ENCODE measurements around the gene RNF20. TPM values are rescaled to one million over a fixed set of nuclear protein-coding genes. Genes with fewer than 3 reads are reported as not detected.

Gene RNF20
- 33.2 TPM for total RNA-seq
- polyA plus RNA-seq = 28.6 TPM

DNA sequence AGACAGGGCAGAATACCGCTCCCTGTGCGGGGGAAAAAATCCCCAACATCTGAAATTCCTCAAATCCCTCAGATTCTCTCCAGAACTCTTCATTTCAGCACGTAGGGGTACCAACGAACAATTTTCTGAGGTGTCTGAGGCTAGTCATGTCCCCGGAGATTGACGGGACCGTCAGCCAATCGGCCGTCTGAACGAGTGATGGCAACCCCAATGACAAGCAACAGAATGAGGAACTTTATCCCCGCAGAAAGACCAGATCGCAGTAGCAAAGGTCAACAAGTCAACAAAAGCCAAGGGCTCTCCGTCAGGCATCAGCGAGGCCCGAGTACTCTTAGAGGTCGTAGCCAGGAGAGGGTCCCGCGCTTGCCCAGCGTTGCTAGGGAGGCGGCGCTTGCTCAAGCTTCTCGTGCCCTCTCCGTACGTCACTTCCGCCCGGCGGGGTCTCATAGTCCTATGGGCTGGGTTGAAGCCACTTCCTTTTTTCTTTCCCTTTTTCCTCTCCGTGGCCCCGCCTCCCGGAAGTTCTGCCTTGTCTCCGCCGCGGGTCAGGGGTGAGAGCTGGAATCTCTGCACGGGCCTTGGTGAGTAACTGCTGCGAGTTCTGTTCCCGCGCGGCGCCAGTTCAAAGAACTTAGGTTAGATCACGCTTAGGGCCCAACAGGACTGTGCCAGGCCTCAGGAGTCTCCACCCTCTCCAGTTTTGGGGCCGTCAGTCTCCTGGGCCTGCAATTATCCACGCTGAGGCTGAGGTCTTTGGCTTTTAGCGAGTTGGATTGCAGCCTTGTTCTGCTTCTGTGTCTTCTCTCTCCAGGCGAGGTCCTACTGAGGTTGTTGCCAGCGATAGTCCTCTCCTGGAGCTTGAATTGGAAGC is at the start of gene RNF20:
RNF20 (plus strand) TSS at position 520 of the 871 bp plus-strand sequence. CDS start 1,571 bp downstream, outside the sequence.
- peak within 1 kb of the TSS; percentile 80 for H3K27ac ChIP-seq (ENCODE audit: low read depth)
- peak; percentile 99 for DNase-seq (ENCODE audit: extremely low spot score)
- H3K4me3 ChIP-seq (ENCODE audit: low read depth, low read length) = peak within 1 kb of the TSS; percentile 64
- under 1% methylated on average over 45 of the region's 45 CpGs for WGBS
- H3K36me3 ChIP-seq (ENCODE audit: insufficient read depth) = no peaks in the 10 kb centered on the region
- no peaks in the 10 kb centered on the region for H3K4me1 ChIP-seq (ENCODE audit: insufficient read depth)

DNA sequence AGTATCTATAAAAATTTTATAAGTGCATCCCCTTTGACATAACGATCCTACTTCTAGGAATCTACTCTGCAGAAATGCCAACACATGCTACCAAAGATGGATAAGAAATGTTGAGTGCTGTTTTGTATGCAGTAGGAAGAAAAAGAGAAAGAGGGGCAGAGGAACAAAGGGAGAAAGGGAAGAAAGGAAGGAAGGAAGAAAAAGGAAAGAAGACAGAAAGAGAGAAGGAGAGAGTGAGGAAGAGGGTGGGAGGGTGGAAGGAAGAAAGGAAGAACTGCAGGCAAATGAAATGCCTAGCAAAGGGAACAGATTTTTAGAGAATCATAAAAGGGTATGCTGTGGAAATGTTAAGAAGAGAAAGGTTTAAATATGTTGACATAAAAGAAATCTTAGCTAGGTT is 49.6 kb upstream of the RNF20 start:
- Histone ChIP-seq H3K36me3 (ENCODE audit: insufficient read depth) (no peaks in the 10 kb centered on the region), H3K4me3 (ENCODE audit: low read depth, low read length) (no peak overlapping the region), H3K4me1 (ENCODE audit: insufficient read depth) (no peaks in the 10 kb centered on the region), H3K27ac (ENCODE audit: low read depth) (no peak overlapping the region)
- no peak for DNase-seq (ENCODE audit: extremely low spot score)
- WGBS = 59% methylated on average over 1 of the region's 1 CpG

GRCh38 chr9:101485924-101486692 is 47.5 kb upstream of the RNF20 start:
- Histone ChIP-seq H3K4me1 (ENCODE audit: insufficient read depth) (no peaks in the 10 kb centered on the region), H3K27ac (ENCODE audit: low read depth) (peak overlapping the region; percentile 76), H3K4me3 (ENCODE audit: low read depth, low read length) (peak overlapping the region; percentile 53), H3K36me3 (ENCODE audit: insufficient read depth) (no peaks in the 10 kb centered on the region)
- DNase-seq (ENCODE audit: extremely low spot score) = no peak
- 4% methylated on average over 61 of the region's 61 CpGs for WGBS

GRCh38 chr9:101486693-101487442 is 46.8 kb upstream of the RNF20 start:
- DNase-seq (ENCODE audit: extremely low spot score) = no peak
- 1% methylated on average over 53 of the region's 53 CpGs for WGBS

DNA sequence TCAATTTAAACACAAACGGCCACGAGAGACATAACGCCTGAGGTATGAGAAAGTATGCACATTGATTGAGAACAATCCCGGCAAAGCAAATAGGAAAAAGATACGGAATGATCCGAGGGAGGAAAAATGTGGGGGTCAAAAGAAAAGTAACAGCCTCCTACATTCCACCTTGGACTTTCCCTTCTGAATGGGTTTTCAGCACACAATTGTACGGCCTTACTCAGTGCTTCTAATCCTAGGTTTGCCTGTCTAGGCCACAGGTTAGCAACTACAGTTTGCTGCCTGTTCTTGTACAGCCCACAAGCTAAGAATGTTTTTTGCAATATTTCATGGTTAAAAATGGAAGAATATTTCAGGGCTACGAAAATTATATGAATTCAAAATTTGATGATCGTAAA is 46.2 kb upstream of the RNF20 start:
- 49% methylated on average over 9 of the region's 9 CpGs for WGBS
- Histone ChIP-seq H3K27ac (ENCODE audit: low read depth) (no peak overlapping the region), H3K4me1 (ENCODE audit: insufficient read depth) (no peaks in the 10 kb centered on the region), H3K4me3 (ENCODE audit: low read depth, low read length) (peak overlapping the region; percentile 53), H3K36me3 (ENCODE audit: insufficient read depth) (no peaks in the 10 kb centered on the region)
- no peak for DNase-seq (ENCODE audit: extremely low spot score)

More at GRCh38 chr9:101486693-101487442, 46.8 kb upstream of the RNF20 start:
- peak overlapping the region; percentile 76 for H3K27ac ChIP-seq (ENCODE audit: low read depth)
- H3K4me3 ChIP-seq (ENCODE audit: low read depth, low read length) = peak overlapping the region; percentile 53
- no peaks in the 10 kb centered on the region for H3K4me1 ChIP-seq (ENCODE audit: insufficient read depth)
- no peaks in the 10 kb centered on the region for H3K36me3 ChIP-seq (ENCODE audit: insufficient read depth)

- no peaks in the 10 kb centered on the region for H3K36me3 ChIP-seq (ENCODE audit: insufficient read depth)
- no peak for DNase-seq (ENCODE audit: extremely low spot score)
- no peak overlapping the region for H3K27ac ChIP-seq (ENCODE audit: low read depth)
- no peaks in the 10 kb centered on the region for H3K4me1 ChIP-seq (ENCODE audit: insufficient read depth)
- H3K4me3 ChIP-seq (ENCODE audit: low read depth, low read length) = no peak overlapping the region
- 28% methylated on average over 1 of the region's 1 CpG for WGBS
Measured at GRCh38 chr9:101495810-101496209, 37.8 kb upstream of the RNF20 start.

GRCh38 chr9:101498323-101498722 is 35.3 kb upstream of the RNF20 start:
- no peak for DNase-seq (ENCODE audit: extremely low spot score)
- no peaks in the 10 kb centered on the region for H3K4me1 ChIP-seq (ENCODE audit: insufficient read depth)
- WGBS = 45% methylated on average over 2 of the region's 2 CpGs
- no peaks in the 10 kb centered on the region for H3K36me3 ChIP-seq (ENCODE audit: insufficient read depth)
- H3K27ac ChIP-seq (ENCODE audit: low read depth) = no peak overlapping the region
- H3K4me3 ChIP-seq (ENCODE audit: low read depth, low read length) = no peak overlapping the region

DNA sequence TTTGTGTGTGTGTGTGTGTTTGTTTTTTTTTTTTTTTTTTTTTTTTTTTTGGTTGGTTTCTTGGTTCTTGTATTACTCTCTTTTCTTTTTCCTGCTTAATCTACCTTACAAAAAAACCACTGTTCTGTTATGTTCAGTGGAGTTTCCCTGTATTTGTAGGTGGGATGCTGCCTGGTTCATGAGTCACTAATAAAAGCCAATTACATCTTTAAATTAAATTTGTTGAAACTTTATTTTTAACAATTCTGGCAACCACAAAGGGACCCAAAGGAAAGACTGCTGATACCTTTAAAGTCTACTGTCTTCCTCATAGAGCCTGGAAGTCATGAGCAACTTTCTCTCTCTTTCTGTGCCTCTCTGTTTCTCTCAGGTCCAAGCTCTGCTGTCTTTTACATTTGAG is 29.5 kb upstream of the RNF20 start:
- no peak overlapping the region for H3K4me3 ChIP-seq (ENCODE audit: low read depth, low read length)
- H3K4me1 ChIP-seq (ENCODE audit: insufficient read depth) = no peaks in the 10 kb centered on the region
- no peak overlapping the region for H3K27ac ChIP-seq (ENCODE audit: low read depth)
- no peak for DNase-seq (ENCODE audit: extremely low spot score)
- no peaks in the 10 kb centered on the region for H3K36me3 ChIP-seq (ENCODE audit: insufficient read depth)

DNA sequence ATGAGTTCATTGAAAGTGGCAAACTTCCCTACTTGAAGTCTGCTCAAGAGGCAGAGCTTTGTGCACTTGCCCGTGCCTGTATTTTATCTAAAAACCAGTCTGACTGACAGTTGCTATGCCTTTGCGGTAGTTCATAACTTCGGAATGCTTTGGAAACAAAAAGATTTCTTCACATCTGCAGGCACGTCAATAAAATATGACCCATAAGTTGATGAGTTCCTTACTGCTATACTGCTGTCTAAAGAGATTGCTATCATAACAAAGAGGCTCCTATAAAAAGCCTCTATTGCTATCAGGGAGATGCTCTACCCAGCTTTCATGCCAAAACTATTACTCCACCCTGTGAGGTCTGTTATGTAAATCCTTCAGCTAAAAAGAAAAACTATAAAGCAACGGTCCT is 25.4 kb upstream of the RNF20 start:
- no peak overlapping the region for H3K27ac ChIP-seq (ENCODE audit: low read depth)
- no peak for DNase-seq (ENCODE audit: extremely low spot score)
- 15% methylated on average over 5 of the region's 5 CpGs for WGBS
- H3K36me3 ChIP-seq (ENCODE audit: insufficient read depth) = no peaks in the 10 kb centered on the region
- no peaks in the 10 kb centered on the region for H3K4me1 ChIP-seq (ENCODE audit: insufficient read depth)
- H3K4me3 ChIP-seq (ENCODE audit: low read depth, low read length) = no peak overlapping the region

DNA sequence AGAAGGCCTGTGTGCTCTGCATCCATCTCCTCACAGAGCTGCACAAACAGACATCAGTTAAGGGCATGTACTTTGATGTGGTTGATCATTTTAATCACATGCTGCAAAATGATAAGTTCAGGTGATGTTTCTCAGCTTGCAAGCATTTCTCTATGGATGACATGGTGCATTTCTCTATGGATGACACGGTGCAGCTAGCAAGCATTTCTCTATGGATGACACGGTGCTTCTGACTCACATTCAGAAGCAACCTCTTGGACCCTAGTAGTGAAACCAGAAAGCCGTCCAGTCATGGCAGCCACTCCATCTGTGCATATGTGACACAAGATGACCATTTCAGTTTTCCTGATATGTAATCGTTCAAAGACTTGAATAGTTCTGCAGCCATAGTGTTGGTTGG is 24.1 kb upstream of the RNF20 start:
- no peaks in the 10 kb centered on the region for H3K36me3 ChIP-seq (ENCODE audit: insufficient read depth)
- no peaks in the 10 kb centered on the region for H3K4me1 ChIP-seq (ENCODE audit: insufficient read depth)
- no peak overlapping the region for H3K27ac ChIP-seq (ENCODE audit: low read depth)
- no peak for DNase-seq (ENCODE audit: extremely low spot score)
- H3K4me3 ChIP-seq (ENCODE audit: low read depth, low read length) = no peak overlapping the region
- 93% methylated on average over 4 of the region's 4 CpGs for WGBS

DNA sequence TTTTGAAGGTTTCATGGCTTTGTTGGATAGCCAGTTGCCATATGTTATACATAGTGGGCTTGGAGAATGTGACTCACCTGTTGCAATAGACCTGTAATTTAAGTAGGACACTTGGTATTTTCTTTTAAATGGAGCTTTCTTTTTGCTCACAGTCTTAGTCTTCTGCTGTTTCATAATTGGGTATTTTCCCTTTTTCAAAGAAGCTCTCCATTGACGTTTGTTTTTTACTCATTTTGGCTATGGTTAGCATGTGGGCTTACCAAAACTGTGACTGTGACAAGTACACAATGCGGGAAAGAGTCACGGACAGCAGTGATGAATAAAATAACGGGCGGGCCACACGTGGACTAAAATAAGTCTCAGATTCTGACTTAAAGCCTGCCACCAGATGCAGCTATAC is 23.2 kb upstream of the RNF20 start:
- Histone ChIP-seq H3K36me3 (ENCODE audit: insufficient read depth) (no peaks in the 10 kb centered on the region), H3K27ac (ENCODE audit: low read depth) (no peak overlapping the region), H3K4me3 (ENCODE audit: low read depth, low read length) (no peak overlapping the region), H3K4me1 (ENCODE audit: insufficient read depth) (no peaks in the 10 kb centered on the region)
- WGBS = 88% methylated on average over 6 of the region's 6 CpGs
- no peak for DNase-seq (ENCODE audit: extremely low spot score)

DNA sequence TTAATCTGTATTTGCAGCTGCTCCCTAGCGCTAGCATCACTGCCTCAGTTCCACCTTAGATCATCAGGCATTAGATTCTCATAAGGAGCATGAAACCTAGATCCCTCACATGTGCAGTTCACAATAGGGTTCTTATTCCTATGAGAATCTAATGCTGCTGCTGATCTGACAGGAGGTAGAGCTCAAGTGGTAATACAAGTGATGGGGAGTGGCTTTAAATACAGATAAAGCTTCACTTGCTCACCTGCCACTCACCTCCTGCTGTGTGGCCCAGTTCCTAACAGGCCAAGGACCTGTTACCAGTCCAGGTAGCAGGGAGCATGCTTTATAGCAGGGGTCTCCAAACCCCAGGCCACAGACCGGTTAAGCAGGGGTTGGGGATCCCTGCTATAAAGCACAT is 22.6 kb upstream of the RNF20 start:
- 94% methylated on average over 2 of the region's 2 CpGs for WGBS
- no peak for DNase-seq (ENCODE audit: extremely low spot score)
- H3K27ac ChIP-seq (ENCODE audit: low read depth) = no peak overlapping the region
- H3K36me3 ChIP-seq (ENCODE audit: insufficient read depth) = no peaks in the 10 kb centered on the region
- no peak overlapping the region for H3K4me3 ChIP-seq (ENCODE audit: low read depth, low read length)
- no peaks in the 10 kb centered on the region for H3K4me1 ChIP-seq (ENCODE audit: insufficient read depth)

DNA sequence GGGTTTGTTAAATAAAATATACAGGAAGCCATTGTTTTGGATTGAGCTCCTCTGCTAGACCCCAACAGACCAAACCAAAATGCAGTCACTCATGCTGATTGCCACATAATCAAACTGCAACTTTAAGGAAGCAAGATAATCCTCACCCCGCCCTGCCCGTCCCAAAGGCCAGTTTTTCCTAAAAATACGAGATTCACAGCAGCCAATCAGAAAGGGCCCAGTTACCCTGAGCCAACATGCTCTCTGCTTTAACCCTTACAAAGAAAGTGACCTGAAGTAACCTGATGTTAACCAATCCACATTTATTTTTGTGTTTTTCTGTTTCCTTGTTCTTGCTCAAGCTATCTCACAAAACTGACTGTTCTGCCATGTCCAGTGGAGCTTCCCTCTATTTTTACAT is 21.5 kb upstream of the RNF20 start:
- DNase-seq (ENCODE audit: extremely low spot score) = no peak
- no peak overlapping the region for H3K27ac ChIP-seq (ENCODE audit: low read depth)
- WGBS = 50% methylated on average over 3 of the region's 3 CpGs
- H3K36me3 ChIP-seq (ENCODE audit: insufficient read depth) = no peaks in the 10 kb centered on the region
- no peaks in the 10 kb centered on the region for H3K4me1 ChIP-seq (ENCODE audit: insufficient read depth)
- H3K4me3 ChIP-seq (ENCODE audit: low read depth, low read length) = no peak overlapping the region

Data from urinary bladder (tissue), 4 donors.